Prostate gland (tissue), 2 donors: ENCODE results near the gene SULT1A1. TPM values are rescaled to one million over a fixed set of nuclear protein-coding genes. Genes with fewer than 3 reads are reported as not detected.

Experiments
- DNase-seq: peaks from one replicate; pipeline ENCODE4 v3.0.0-alpha.2; 2019; ENCODE audit warnings: low spot score
- H3K27ac ChIP-seq, 2 donors: fragments of 200-600 bp; sonication (generic); 2 replicates each; pipeline ENCODE4 v1.5.1; 2017 to 2019
- H3K27me3 ChIP-seq: fragments of 200-600 bp; sonication (generic); replicated peaks from 2 replicates; pipeline ENCODE4 v1.5.1; 2019; ENCODE audit not compliant: insufficient read depth
- H3K36me3 ChIP-seq, 2 donors: fragments of 200-600 bp; sonication (generic); 1 replicate in 1 of 2; 2 replicates in 1 of 2; pipeline versions ENCODE4 v1.5.1 to v1.8.1; 2017 to 2019
- H3K4me1 ChIP-seq: fragments of 200-600 bp; sonication (generic); replicated peaks from 2 replicates; pipeline ENCODE4 v1.5.1; 2019
- H3K4me3 ChIP-seq, 2 donors: fragments of 200-600 bp; sonication (generic); 2 replicates each; pipeline ENCODE4 v1.5.1; 2017 to 2019
- H3K9me3 ChIP-seq: fragments of 200-600 bp; sonication (generic); 2 replicates; pipeline ENCODE4 v1.5.1; 2017
- POLR2A ChIP-seq: fragments of 450-650 bp; IDR thresholded peaks from one replicate; pipeline ENCODE4 v1.6.1; 2016; ENCODE audit warnings: antibody characterized with exemption, mild to moderate bottlenecking
- POLR2AphosphoS5 ChIP-seq: sonication (generic); formaldehyde crosslinking; IDR thresholded peaks from one replicate; pipeline ENCODE4 v1.6.1; 2017; ENCODE audit warnings: antibody characterized with exemption
- WGBS: methylation state at CpG from one replicate; pipeline ENCODE4 v1.1.5; 2018; 5-methylcytosine and 5-hydroxymethylcytosine counted together
- intact Hi-C: fragments of 100-400 bp; cut with DNase I; formaldehyde crosslinking; loops from one replicate; pipeline ENCODE4 v1.14.2; 2022
- total RNA-seq, 2 donors: library from RNA; depleted of rRNA; stranded (reverse); fragments of >200 nt; gene quantifications; one replicate each; pipeline ENCODE4 v1.1.0, GENCODE V29; 2016
- TF ChIP-seq, protein P1 (sequence below), 4 experiments: fragments of 200-600 bp in 2 of 4; fragments of 450-650 bp in 2 of 4; sonication (generic) in 2 of 4; IDR thresholded peaks; 1 replicate in 3 of 4; 2 replicates in 1 of 4; pipeline ENCODE4 v1.5.1; 2016 to 2019; ENCODE audit warnings: antibody characterized with exemption in 4 of 4, mild to moderate bottlenecking in 2 of 4, moderate library complexity in 2 of 4

The SULT1A1 gene
- total RNA-seq, 2 donors from 2014 or later, result 17.6 to 21.5 TPM

DNA sequence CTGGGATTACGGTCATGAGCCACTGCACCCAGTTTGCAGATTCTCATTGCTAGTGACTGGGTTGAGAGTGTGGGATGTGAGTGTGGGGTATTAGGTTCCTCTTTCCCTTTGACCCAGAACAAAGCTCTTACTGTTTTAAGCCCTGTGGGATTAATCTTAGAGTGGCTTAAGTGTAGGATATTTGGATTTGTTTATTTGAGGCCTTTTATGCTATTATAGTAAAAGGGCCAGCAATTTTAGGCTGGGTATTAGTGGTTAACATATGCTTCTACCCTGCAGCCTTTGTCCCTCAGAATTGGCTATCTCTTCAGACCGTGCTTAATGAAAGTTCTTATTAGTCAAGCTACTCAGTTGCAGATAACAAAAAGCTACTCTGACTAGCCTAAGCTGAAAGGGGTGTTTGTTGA, 52.9 kb downstream of the SULT1A1 start:
- 86% methylated on average over 2 of the region's 2 CpGs for WGBS
- intact Hi-C loops, result no loop called here
- no peak overlapping the region for H3K4me3 ChIP-seq

DNA sequence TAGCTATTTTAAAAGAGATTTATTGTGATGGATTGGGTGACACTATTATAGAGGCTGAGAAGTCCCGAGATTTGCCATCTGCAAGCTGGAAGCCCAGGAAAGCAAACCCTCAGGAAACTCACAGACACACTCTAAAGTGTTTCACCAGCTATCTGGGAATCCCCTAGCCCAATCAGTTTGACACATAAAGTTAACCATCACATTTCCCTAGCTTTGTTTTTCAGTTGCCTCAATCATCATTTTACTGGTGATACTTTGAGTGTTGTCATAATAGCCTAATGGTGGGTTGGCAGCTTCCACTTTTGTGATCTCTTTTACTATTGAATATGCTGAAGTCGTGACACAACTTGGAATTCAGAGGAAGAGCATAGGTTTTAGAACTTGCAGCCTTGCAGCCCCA, 54.3 kb downstream of the SULT1A1 start:
- H3K27me3 ChIP-seq, result no peaks in the 10 kb centered on the region
- H3K27ac ChIP-seq, result no peak overlapping the region
- 73% methylated on average over 2 of the region's 2 CpGs for WGBS
- DNase-seq, result no peak
- H3K36me3 ChIP-seq, result no peaks in the 10 kb centered on the region
- no peaks in the 10 kb centered on the region for H3K4me1 ChIP-seq
- TF ChIP-seq POLR2AphosphoS5 (no peak), POLR2A (no peak)
- TF ChIP-seq, protein P1, sequence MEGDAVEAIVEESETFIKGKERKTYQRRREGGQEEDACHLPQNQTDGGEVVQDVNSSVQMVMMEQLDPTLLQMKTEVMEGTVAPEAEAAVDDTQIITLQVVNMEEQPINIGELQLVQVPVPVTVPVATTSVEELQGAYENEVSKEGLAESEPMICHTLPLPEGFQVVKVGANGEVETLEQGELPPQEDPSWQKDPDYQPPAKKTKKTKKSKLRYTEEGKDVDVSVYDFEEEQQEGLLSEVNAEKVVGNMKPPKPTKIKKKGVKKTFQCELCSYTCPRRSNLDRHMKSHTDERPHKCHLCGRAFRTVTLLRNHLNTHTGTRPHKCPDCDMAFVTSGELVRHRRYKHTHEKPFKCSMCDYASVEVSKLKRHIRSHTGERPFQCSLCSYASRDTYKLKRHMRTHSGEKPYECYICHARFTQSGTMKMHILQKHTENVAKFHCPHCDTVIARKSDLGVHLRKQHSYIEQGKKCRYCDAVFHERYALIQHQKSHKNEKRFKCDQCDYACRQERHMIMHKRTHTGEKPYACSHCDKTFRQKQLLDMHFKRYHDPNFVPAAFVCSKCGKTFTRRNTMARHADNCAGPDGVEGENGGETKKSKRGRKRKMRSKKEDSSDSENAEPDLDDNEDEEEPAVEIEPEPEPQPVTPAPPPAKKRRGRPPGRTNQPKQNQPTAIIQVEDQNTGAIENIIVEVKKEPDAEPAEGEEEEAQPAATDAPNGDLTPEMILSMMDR (IDR thresholded peaks at IDR 0.05), result no peak
- no peaks in the 10 kb centered on the region for H3K9me3 ChIP-seq
- intact Hi-C loops, result no loop called here
- no peak overlapping the region for H3K4me3 ChIP-seq

More for the DNA sequence above, 52.9 kb downstream of the SULT1A1 start:
- Histone ChIP-seq H3K9me3 (no peaks in the 10 kb centered on the region), H3K36me3 (no peaks in the 10 kb centered on the region), H3K27ac (no peak overlapping the region), H3K4me1 (no peaks in the 10 kb centered on the region), H3K27me3 (no peaks in the 10 kb centered on the region)
- TF ChIP-seq POLR2AphosphoS5 (no peak), POLR2A (no peak)
- TF ChIP-seq, protein P1 (IDR thresholded peaks at IDR 0.05), result no peak
- no peak for DNase-seq

Other genes starting within 250 kb of the SULT1A1 start
- gene NPIPB6, start 246.5 kb downstream of the SULT1A1 start, total RNA-seq, result 1 to 10 TPM; 2.7 to 3.1 TPM
- 100 to 1,000 TPM; 155 to 261 TPM for gene EIF3CL, start 206.2 kb downstream of the SULT1A1 start, total RNA-seq
- gene NPIPB7, start 137.7 kb downstream of the SULT1A1 start, total RNA-seq, result not detected
- 10 to 100 TPM; 30.6 to 47.3 TPM for gene CLN3, start 118.0 kb downstream of the SULT1A1 start, total RNA-seq
- gene APOBR, start 115.4 kb downstream of the SULT1A1 start, total RNA-seq, result 1 to 10 TPM; 1.3 to 3.4 TPM
- not detected for gene IL27, start 103.2 kb downstream of the SULT1A1 start, total RNA-seq
- 100 to 1,000 TPM in 1 of 2 donors, 10 to 100 TPM in 1; 79.6 to 107 TPM for gene NUPR1, start 71.1 kb downstream of the SULT1A1 start, total RNA-seq
- gene SGF29, start 56.1 kb downstream of the SULT1A1 start, total RNA-seq, result 10 to 100 TPM; 32.2 to 59.7 TPM
- 1 to 10 TPM in 1 of 2 donors, under 1 TPM in 1; 0.96 to 3.1 TPM for gene SULT1A2, start 13.0 kb downstream of the SULT1A1 start, total RNA-seq
- 1 to 10 TPM in 1 of 2 donors, not detected in 1; 6.0 TPM for gene NPIPB8, start 28.0 kb upstream of the SULT1A1 start, total RNA-seq
- 100 to 1,000 TPM; 186 to 373 TPM for gene EIF3C, start 101.4 kb upstream of the SULT1A1 start, total RNA-seq
- gene NPIPB9, start 141.7 kb upstream of the SULT1A1 start, total RNA-seq, result 1 to 10 TPM in 1 of 2 donors, not detected in 1; 6.2 TPM
- gene ATXN2L, start 213.0 kb upstream of the SULT1A1 start, total RNA-seq, result 100 to 1,000 TPM in 1 of 2 donors, 10 to 100 TPM in 1; 83.4 to 151 TPM
- gene TUFM, start 236.3 kb upstream of the SULT1A1 start, total RNA-seq, result 100 to 1,000 TPM; 114 to 151 TPM